Islet of Langerhans (tissue), 1 donor: Measurements from ENCODE around the gene CCDC159.

Experiments used
- FAIRE-seq: peaks from one replicate; lab custom pipeline; 2011; peaks lifted over from hg19 to GRCh38; lab: Jason Lieb, UNC

Gene CCDC159

DNA sequence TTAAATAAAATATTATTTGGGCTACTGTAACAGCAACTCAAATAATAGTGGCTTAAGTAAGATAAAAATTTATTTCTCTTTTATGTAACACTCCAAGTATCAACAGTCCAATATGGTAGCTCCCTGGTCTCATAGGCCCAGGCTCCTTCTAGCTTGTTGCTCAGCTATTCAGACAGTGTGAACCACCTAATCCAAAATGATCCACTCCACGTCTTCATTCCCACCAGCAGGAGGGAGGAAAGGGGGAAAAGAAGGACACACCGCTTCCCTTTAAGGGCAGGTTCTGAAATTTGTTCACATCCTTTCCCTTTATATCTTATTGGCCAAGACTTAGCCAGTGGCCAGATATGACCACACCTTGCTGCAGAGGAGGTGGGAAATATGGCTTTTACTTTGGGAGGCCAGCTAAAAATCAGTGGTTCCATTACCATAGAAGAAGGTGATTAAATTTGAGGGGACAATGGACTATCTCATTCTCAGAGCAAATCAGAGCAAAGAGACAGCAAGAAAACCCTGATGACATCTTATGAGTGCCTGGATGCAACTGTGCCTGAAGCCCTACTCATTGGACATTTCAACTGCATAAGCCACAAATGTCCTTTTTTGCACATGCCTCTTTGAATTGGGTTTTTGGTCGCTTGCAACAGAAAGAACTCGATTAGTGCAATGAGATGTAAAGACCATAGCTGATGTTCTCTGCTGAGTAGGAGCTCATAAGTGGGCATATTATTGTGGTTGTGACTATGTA is 44.8 kb downstream of the CCDC159 start:
- no peak for FAIRE-seq

DNA sequence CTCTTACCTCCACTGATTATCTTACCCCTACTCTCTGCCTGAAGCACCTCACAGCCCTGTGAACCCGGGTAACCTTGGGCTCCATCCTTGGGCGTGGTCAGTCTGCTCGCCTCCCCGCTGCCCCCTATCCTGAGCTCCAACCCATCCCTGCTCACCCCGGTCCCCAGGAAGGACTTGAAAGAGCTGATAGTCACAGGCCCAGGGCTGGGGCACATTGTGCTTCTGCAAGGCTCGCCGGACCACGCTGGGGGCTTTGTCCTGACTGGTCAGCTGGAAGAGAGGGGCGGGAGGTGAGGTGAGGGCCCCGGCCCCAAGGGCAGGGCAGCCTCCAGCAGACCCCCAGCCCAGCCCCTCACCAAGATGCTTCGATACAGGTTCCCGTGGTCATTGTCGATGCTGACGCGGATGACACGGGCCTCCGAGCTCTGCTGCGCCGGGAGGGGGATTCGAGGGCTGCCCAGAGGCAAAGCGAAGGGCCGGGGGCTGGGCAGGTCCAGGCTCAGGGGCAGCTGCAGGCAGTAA is 50.8 kb downstream of the CCDC159 start:
- no peak for FAIRE-seq

DNA sequence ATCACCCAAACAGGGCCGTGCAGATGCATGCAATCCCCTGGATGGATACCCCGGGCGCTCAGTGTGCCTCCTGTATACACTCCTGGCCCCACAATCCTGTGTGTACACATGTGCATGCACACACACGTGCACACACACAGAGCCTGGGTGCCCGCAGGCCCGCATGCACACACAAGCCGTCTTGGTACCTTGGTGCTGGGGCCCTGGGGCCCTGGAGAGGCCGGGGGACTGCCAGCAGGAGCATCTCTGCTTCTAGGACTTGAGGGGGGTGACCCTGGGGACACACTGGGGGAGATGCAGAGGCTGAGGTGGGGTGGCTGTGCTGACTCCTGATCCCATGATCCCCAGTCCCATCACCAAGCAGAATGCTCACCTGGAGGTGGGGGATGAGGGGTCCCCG is 53.3 kb downstream of the CCDC159 start:
- FAIRE-seq, result no peak

- FAIRE-seq, result no peak
These were observed 54.5 kb downstream of the CCDC159 start for GRCh38 chr19:11400798-11401197.

GRCh38 chr19:11401808-11402543 is 55.7 kb downstream of the CCDC159 start:
- no peak for FAIRE-seq
